ENCODE measurements around the gene CARD10. TPM values are rescaled to one million over a fixed set of nuclear protein-coding genes. Genes with fewer than 3 reads are reported as not detected.
A peak's percentile ranks its signal among the peaks of the same experiment; 100 is the strongest.

The CARD10 gene
- total RNA-seq (2022) (26.5 and 31.7 TPM in 2 replicates), Bru-seq, nascent RNA (percentile 56 among the genes with signal in this experiment), BruChase-seq, experiment 1, labeled RNA remaining after a 2-hour chase (percentile 59 among the genes with signal in this experiment), BruChase-seq, experiment 2, labeled RNA remaining after a 6-hour chase (percentile 64 among the genes with signal in this experiment)
- long read RNA-seq, full-length matches to known transcripts: 25 of 46 reads
- long read RNA-seq, partial matches to known transcripts: 9 of 46 reads
- long read RNA-seq, other reads (novel, unspliced or antisense): 12 of 46 reads

DNA sequence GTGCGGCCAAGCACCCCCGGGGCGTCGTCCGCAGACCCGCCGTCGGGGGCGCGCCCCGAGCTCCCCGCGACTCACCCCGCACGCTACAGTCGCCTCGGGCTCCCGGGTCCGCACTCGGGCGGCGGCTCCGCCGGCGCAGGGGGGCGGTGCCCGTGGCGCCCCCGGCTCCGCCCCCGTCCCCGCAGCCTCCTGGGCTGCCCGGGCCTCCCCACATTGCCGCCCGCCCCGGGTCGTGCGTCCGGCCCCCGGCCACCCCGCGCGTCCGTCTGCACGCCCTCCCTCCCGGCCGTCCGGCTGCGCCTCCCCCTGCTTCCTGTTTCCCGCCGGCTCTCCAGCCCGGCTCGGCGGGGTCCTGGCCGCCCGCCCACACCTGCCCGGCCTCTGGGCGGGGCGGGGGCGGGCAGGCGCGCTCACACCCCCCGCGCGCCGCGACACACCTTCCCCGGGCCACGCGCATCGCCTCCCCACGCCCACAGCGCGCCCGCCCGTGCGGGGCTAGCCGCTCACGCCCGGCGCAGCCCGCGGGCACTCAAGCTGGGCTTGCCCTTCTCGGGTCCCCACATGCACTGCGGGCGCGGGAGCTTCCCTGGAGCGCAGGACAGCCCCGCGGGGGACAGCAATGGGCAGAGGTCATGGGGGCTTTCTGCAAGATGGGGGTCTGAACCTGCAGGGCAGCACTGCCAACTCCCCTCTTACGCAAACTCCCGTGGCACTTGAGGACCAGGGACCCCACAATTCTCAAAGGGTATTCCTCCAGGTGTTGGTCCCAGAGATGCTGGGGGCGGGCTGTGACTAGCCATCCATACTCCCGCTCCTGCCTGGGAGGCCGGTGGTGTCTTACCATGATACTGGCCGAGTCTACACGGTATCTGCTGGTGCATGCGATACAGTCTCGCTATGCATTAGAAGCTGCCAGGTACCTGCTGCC is at the start of gene CARD10:
Gene CARD10, minus strand, starts transcription at position 148 of the 928 bp plus-strand sequence. CDS start 215 bp downstream, outside the sequence.
- ChIA-PET CTCF (interaction anchor here (0.7 to 1.4 kb wide), 2 partner anchors 18 to 47 kb away, joined by 3 to 5 read pairs; no protein-coding TSS in a partner anchor), POLR2A (interaction anchor here (1.6 kb wide), 1 partner anchor 18 kb away, joined by 5 read pairs; no protein-coding TSS in a partner anchor)
- peak within 1 kb of the TSS; percentile 86 for H3K4me3 Mint-ChIP-seq (ENCODE audit: unreplicated experiment)
- no TSS peak for BruUV-seq (replicated peaks)
- H3K4me1 Mint-ChIP-seq (ENCODE audit: low read depth, unreplicated experiment): peaks cover 14% of the 10 kb centered on the region
- H3K9me3 Mint-ChIP-seq (ENCODE audit: unreplicated experiment): no peaks in the 10 kb centered on the region
- peaks cover 3% of the 10 kb centered on the region; the same call in 1 of the 2 replicates for H3K36me3 ChIP-seq (ENCODE audit: control insufficient read depth, insufficient read depth, low read length)
- H3K4me3 ChIP-seq (ENCODE audit: low read depth, low read length): peak within 1 kb of the TSS; percentile 63
- intact Hi-C loops (cut with micrococcal nuclease; ENCODE audit: unreplicated experiment): loop anchor here (2.0 kb wide), 1 partner anchor 17 kb away; no protein-coding TSS in a partner anchor
- peaks cover 12% of the 10 kb centered on the region; the same call in 1 of the 2 replicates for H3K4me1 ChIP-seq
- peak in 1 of 2 experiments; percentile 63 for DNase-seq
- H3K9me3 ChIP-seq: no peaks in the 10 kb centered on the region
- H3K27me3 Mint-ChIP-seq (ENCODE audit: insufficient read depth, unreplicated experiment): no peaks in the 10 kb centered on the region
- no peak for TF ChIP-seq CTCF (IDR thresholded peaks at IDR 0.05; ENCODE audit: insufficient read depth in 1 of 2, low read depth in 1 of 2, low read length in 1 of 2, severe bottlenecking in 1 of 2, unreplicated experiment in 1 of 2)
- no peaks in the 10 kb centered on the region for H3K27me3 ChIP-seq (replicated peaks; ENCODE audit: control insufficient read depth, insufficient read depth, low read length)
- H3K27ac Mint-ChIP-seq (ENCODE audit: unreplicated experiment): peak within 1 kb of the TSS; percentile 69
- H3K36me3 Mint-ChIP-seq (ENCODE audit: insufficient read depth, unreplicated experiment): peaks cover 13% of the 10 kb centered on the region

DNA sequence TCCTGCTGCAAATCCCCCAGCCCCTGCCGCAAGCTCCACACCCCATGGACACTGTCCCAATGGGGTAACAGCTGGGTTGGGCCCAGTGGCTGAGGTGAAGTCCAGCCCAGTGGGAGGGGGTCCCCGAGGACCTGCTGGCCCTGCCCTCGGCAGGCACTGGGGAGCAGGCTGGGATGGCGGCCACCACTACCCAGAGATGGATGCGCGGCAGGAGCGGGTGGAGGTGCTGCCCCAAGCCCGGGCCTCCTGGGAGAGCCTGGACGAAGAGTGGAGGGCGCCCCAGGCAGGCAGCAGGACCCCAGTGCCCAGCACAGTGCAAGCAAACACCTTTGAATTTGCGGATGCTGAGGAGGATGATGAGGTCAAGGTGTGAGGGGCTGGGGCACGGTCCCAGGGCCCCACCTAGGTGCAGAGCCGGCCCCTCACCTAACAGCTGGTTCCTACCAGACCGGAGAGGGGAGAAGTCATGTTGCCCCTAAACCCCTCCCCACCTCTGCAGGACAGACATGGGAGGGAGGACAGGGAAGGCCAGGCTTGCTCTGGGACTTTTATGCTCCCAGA is 49.3 kb upstream of the CARD10 start:
- intact Hi-C loops (cut with micrococcal nuclease; ENCODE audit: unreplicated experiment): loop anchor here (1.0 to 5.0 kb wide), 2 partner anchors 24 to 39 kb away; partner anchors contain the start of gene GGA1

More for the DNA sequence above, 49.3 kb upstream of the CARD10 start:
- H3K27me3 ChIP-seq (replicated peaks; ENCODE audit: control insufficient read depth, insufficient read depth, low read length): no peaks in the 10 kb centered on the region
- Mint-ChIP-seq H3K27ac (ENCODE audit: unreplicated experiment) (peak overlapping the region; percentile 89), H3K9me3 (ENCODE audit: unreplicated experiment) (no peaks in the 10 kb centered on the region), H3K4me3 (ENCODE audit: unreplicated experiment) (no peak overlapping the region), H3K4me1 (ENCODE audit: low read depth, unreplicated experiment) (peaks cover 26% of the 10 kb centered on the region), H3K27me3 (ENCODE audit: insufficient read depth, unreplicated experiment) (no peaks in the 10 kb centered on the region), H3K36me3 (ENCODE audit: insufficient read depth, unreplicated experiment) (peaks cover 93% of the 10 kb centered on the region)
- peaks cover 72% of the 10 kb centered on the region for H3K4me1 ChIP-seq
- H3K9me3 ChIP-seq: no peaks in the 10 kb centered on the region
- no peak for DNase-seq
- no peak for TF ChIP-seq CTCF (IDR thresholded peaks at IDR 0.05; ENCODE audit: insufficient read depth in 1 of 2, low read depth in 1 of 2, low read length in 1 of 2, severe bottlenecking in 1 of 2, unreplicated experiment in 1 of 2)
- H3K36me3 ChIP-seq (ENCODE audit: control insufficient read depth, insufficient read depth, low read length): peaks cover 11% of the 10 kb centered on the region
- no TSS peak for BruUV-seq (replicated peaks)
- no peak overlapping the region for H3K4me3 ChIP-seq (ENCODE audit: low read depth, low read length)
- ChIA-PET CTCF (interaction anchor here (0.6 to 5.3 kb wide), 8 partner anchors 9 to 301 kb away, joined by 3 to 54 read pairs (median 4); partner anchors contain the start of gene CDC42EP1), POLR2A (interaction anchor here (0.6 to 2.0 kb wide), 4 partner anchors 11 to 30 kb away, joined by 6 to 8 read pairs (median 7); partner anchors contain the start of gene LGALS2)
